ENCODE measurements around the gene DACT1.

Gene DACT1

GRCh38 chr14:58673722-58674121, 36.0 kb downstream of the DACT1 start:
- H3K27ac ChIP-seq (replicated peaks) = no peak overlapping the region
- DNase-seq (ENCODE audit: low read depth in 1 of 2, low spot score in 1 of 2) = no peak
- TF ChIP-seq GABPA (IDR thresholded peaks at IDR 0.05; ENCODE audit: low read depth) (no peak), CTCF (IDR thresholded peaks at IDR 0.05; ENCODE audit: insufficient read depth, low read length) (no peak), POLR2AphosphoS5 (IDR thresholded peaks at IDR 0.05; ENCODE audit: low read depth) (no peak), REST (IDR thresholded peaks at IDR 0.05; ENCODE audit: insufficient replicate concordance, low read depth) (no peak), SPI1 (IDR thresholded peaks at IDR 0.05; ENCODE audit: borderline replicate concordance, low read depth) (no peak)
- no peaks in the 10 kb centered on the region for H3K27me3 ChIP-seq (ENCODE audit: insufficient read depth, poor library complexity, severe bottlenecking)
- H3K4me3 ChIP-seq (replicated peaks; ENCODE audit: insufficient read depth, low read length) = no peak overlapping the region

GRCh38 chr14:58677001-58677400, 39.2 kb downstream of the DACT1 start:
- Histone ChIP-seq H3K4me3 (replicated peaks; ENCODE audit: insufficient read depth, low read length) (no peak overlapping the region), H3K27ac (replicated peaks) (no peak overlapping the region), H3K27me3 (ENCODE audit: insufficient read depth, poor library complexity, severe bottlenecking) (no peaks in the 10 kb centered on the region)
- DNase-seq (ENCODE audit: low read depth in 1 of 2, low spot score in 1 of 2) = no peak
- no peak for TF ChIP-seq REST (IDR thresholded peaks at IDR 0.05; ENCODE audit: insufficient replicate concordance, low read depth)

GRCh38 chr14:58677517-58677916, 39.8 kb downstream of the DACT1 start:
- Histone ChIP-seq H3K27ac (replicated peaks) (no peak overlapping the region), H3K4me3 (replicated peaks; ENCODE audit: insufficient read depth, low read length) (no peak overlapping the region), H3K27me3 (ENCODE audit: insufficient read depth, poor library complexity, severe bottlenecking) (no peaks in the 10 kb centered on the region)
- TF ChIP-seq GABPA (IDR thresholded peaks at IDR 0.05; ENCODE audit: low read depth) (no peak), CTCF (IDR thresholded peaks at IDR 0.05; ENCODE audit: insufficient read depth, low read length) (no peak), POLR2AphosphoS5 (IDR thresholded peaks at IDR 0.05; ENCODE audit: low read depth) (no peak), SPI1 (IDR thresholded peaks at IDR 0.05; ENCODE audit: borderline replicate concordance, low read depth) (no peak), REST (IDR thresholded peaks at IDR 0.05; ENCODE audit: insufficient replicate concordance, low read depth) (no peak)
- DNase-seq (ENCODE audit: low read depth in 1 of 2, low spot score in 1 of 2) = no peak

- Histone ChIP-seq H3K4me3 (replicated peaks; ENCODE audit: insufficient read depth, low read length) (no peak overlapping the region), H3K27ac (replicated peaks) (no peak overlapping the region), H3K27me3 (ENCODE audit: insufficient read depth, poor library complexity, severe bottlenecking) (no peaks in the 10 kb centered on the region)
- TF ChIP-seq SPI1 (IDR thresholded peaks at IDR 0.05; ENCODE audit: borderline replicate concordance, low read depth) (no peak), POLR2AphosphoS5 (IDR thresholded peaks at IDR 0.05; ENCODE audit: low read depth) (no peak), CTCF (IDR thresholded peaks at IDR 0.05; ENCODE audit: insufficient read depth, low read length) (no peak), REST (IDR thresholded peaks at IDR 0.05; ENCODE audit: insufficient replicate concordance, low read depth) (no peak), GABPA (IDR thresholded peaks at IDR 0.05; ENCODE audit: low read depth) (no peak)
- no peak for DNase-seq (ENCODE audit: low read depth in 1 of 2, low spot score in 1 of 2)
Measured at GRCh38 chr14:58677996-58678395, 40.2 kb downstream of the DACT1 start.
